ENCODE data around the gene MAPK1. TPM values are rescaled to one million over a fixed set of nuclear protein-coding genes. Genes with fewer than 3 reads are reported as not detected.

MAPK1 gene
- total RNA-seq, 1 experiment from 2014 or later: 139 TPM

- POLR2A ChIA-PET (ENCODE audit: low non-redundant PET): no interaction called here
- Histone ChIP-seq H3K36me3 (ENCODE audit: insufficient read depth, low read length, poor library complexity, severe bottlenecking) (no peaks in the 10 kb centered on the region), H3K9me3 (ENCODE audit: low read depth, low read length, poor library complexity, severe bottlenecking) (no peaks in the 10 kb centered on the region), H3K27me3 (replicated peaks; ENCODE audit: insufficient read depth, low read depth, low read length, poor library complexity) (no peaks in the 10 kb centered on the region), H3K4me1 (ENCODE audit: insufficient read depth, low read length, poor library complexity, severe bottlenecking) (peaks cover 4% of the 10 kb centered on the region), H3K27ac (ENCODE audit: low read depth, low read length, poor library complexity, severe bottlenecking) (no peak overlapping the region), H3K4me3 (ENCODE audit: low read depth, low read length, poor library complexity, severe bottlenecking) (no peak overlapping the region)
- no TSS peak for BruUV-seq (replicated peaks)
- CTCF ChIA-PET: interaction anchor here (1.0 kb wide), 1 partner anchor 224 kb away, joined by 8 read pairs; no protein-coding TSS in a partner anchor
- TF ChIP-seq EZH2 (IDR thresholded peaks at IDR 0.05; ENCODE audit: borderline replicate concordance, low read depth, low read length, poor library complexity, severe bottlenecking) (no peak), CTCF (conservative IDR thresholded peaks at IDR 0.05; ENCODE audit: low read depth, low read length) (no peak)
- intact Hi-C loops (cut with micrococcal nuclease; ENCODE audit: unreplicated experiment): loop anchor here (5.0 kb wide), 1 partner anchor 48 kb away; no protein-coding TSS in a partner anchor
- no peak for DNase-seq (ENCODE audit: low spot score)
These were observed 153.2 kb downstream of the MAPK1 start for GRCh38 chr22:21714059-21714770.

DNA sequence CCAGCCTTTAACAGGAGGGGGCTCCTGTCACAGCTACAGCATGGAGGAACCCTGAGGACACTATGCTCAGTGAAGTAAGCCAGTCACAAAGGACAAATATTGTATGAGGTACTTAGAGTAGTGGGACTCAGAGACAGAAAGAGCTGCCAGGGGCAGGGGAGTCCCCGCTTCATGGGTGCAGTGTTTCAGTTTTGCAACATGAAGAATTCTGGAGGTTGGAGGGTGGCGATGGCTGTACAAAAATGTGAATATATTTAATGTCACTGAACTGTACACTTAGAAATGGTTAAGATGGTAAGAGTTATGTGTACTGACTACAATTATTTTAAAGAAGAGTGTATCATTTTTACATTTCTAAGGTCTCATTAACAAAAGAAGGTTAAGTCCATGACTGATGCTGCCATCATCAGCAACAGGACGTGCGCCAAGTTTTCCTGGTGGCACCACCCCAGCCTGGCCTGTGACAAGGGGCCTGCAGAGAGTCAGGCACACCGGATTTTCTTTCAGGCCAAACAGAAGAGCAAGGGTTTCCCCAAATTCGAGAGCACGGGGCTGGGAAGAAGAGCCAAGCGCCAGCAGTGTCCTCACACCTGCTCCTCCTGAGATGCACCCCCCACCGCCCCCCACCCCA, 153.9 kb downstream of the MAPK1 start:
- CTCF ChIA-PET: interaction anchor here (0.6 to 1.0 kb wide), 3 partner anchors 225 to 239 kb away, joined by 3 to 8 read pairs (median 3); partner anchors contain the start of gene PPM1F
- no peaks in the 10 kb centered on the region for H3K9me3 ChIP-seq (ENCODE audit: low read depth, low read length, poor library complexity, severe bottlenecking)
- no peak for TF ChIP-seq EZH2 (IDR thresholded peaks at IDR 0.05; ENCODE audit: borderline replicate concordance, low read depth, low read length, poor library complexity, severe bottlenecking)
- no peak for TF ChIP-seq CTCF (conservative IDR thresholded peaks at IDR 0.05; ENCODE audit: low read depth, low read length)
- intact Hi-C loops (cut with micrococcal nuclease; ENCODE audit: unreplicated experiment): loop anchor here (1.0 to 5.0 kb wide), 3 partner anchors 49 to 239 kb away; partner anchors contain the start of gene PPM1F
- no peak overlapping the region for H3K27ac ChIP-seq (ENCODE audit: low read depth, low read length, poor library complexity, severe bottlenecking)
- H3K36me3 ChIP-seq (ENCODE audit: insufficient read depth, low read length, poor library complexity, severe bottlenecking): no peaks in the 10 kb centered on the region
- POLR2A ChIA-PET (ENCODE audit: low non-redundant PET): no interaction called here
- peaks cover 4% of the 10 kb centered on the region for H3K4me1 ChIP-seq (ENCODE audit: insufficient read depth, low read length, poor library complexity, severe bottlenecking)
- no TSS peak for BruUV-seq (replicated peaks)
- H3K4me3 ChIP-seq (ENCODE audit: low read depth, low read length, poor library complexity, severe bottlenecking): no peak overlapping the region
- no peaks in the 10 kb centered on the region for H3K27me3 ChIP-seq (replicated peaks; ENCODE audit: insufficient read depth, low read depth, low read length, poor library complexity)
- DNase-seq (ENCODE audit: low spot score): no peak

DNA sequence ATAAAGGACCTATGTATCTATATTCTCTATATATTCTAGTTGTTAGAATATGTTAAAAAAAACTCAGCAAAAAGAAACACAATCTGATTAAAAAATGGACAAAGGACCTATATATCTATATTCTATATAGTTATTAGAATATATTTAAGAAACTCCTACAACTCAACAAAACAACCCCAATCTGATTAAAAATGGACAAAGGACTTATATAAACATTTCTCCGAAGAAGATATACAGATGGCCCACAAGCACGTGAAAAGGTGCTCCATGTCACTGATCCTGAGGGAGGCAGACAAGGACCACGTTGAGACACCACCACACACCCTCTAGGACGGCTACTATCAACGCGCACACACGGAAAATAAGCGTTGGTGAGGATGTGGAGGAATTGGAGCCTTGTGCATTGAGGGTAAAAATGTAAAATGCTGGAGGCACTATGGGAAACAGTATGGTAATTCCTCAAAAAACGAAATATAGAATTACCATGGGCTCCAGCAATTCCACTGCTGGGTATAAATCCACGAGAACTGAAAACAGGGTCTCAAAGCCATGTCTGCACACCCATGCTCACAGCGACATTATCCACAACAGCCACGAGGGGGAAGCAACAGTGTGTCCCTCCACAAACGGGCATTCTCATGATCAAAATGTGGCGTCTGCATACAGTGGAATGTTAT, 154.6 kb downstream of the MAPK1 start:
- Histone ChIP-seq H3K4me1 (ENCODE audit: insufficient read depth, low read length, poor library complexity, severe bottlenecking) (peaks cover 4% of the 10 kb centered on the region), H3K27ac (ENCODE audit: low read depth, low read length, poor library complexity, severe bottlenecking) (no peak overlapping the region), H3K36me3 (ENCODE audit: insufficient read depth, low read length, poor library complexity, severe bottlenecking) (no peaks in the 10 kb centered on the region), H3K4me3 (ENCODE audit: low read depth, low read length, poor library complexity, severe bottlenecking) (no peak overlapping the region), H3K9me3 (ENCODE audit: low read depth, low read length, poor library complexity, severe bottlenecking) (no peaks in the 10 kb centered on the region), H3K27me3 (replicated peaks; ENCODE audit: insufficient read depth, low read depth, low read length, poor library complexity) (no peaks in the 10 kb centered on the region)
- ChIA-PET CTCF (interaction anchor here (0.6 to 1.0 kb wide), 3 partner anchors 226 to 240 kb away, joined by 3 to 8 read pairs (median 3); partner anchors contain the start of gene PPM1F), POLR2A (ENCODE audit: low non-redundant PET) (no interaction called here)
- peak; percentile 90 for TF ChIP-seq CTCF (conservative IDR thresholded peaks at IDR 0.05; ENCODE audit: low read depth, low read length)
- no peak for TF ChIP-seq EZH2 (IDR thresholded peaks at IDR 0.05; ENCODE audit: borderline replicate concordance, low read depth, low read length, poor library complexity, severe bottlenecking)
- DNase-seq (ENCODE audit: low spot score): peak; percentile 93
- intact Hi-C loops (cut with micrococcal nuclease; ENCODE audit: unreplicated experiment): loop anchor here (1.0 to 5.0 kb wide), 3 partner anchors 49 to 240 kb away; partner anchors contain the start of gene PPM1F
- no TSS peak for BruUV-seq (replicated peaks)
